ENCODE data around the gene SLCO2B1. TPM values are rescaled to one million over a fixed set of nuclear protein-coding genes. Genes with fewer than 3 reads are reported as not detected.

The SLCO2B1 gene
- total and polyA plus RNA-seq, 4 experiments from 2014 or later, result 2.4 to 2.8 TPM; not detected in 2

DNA sequence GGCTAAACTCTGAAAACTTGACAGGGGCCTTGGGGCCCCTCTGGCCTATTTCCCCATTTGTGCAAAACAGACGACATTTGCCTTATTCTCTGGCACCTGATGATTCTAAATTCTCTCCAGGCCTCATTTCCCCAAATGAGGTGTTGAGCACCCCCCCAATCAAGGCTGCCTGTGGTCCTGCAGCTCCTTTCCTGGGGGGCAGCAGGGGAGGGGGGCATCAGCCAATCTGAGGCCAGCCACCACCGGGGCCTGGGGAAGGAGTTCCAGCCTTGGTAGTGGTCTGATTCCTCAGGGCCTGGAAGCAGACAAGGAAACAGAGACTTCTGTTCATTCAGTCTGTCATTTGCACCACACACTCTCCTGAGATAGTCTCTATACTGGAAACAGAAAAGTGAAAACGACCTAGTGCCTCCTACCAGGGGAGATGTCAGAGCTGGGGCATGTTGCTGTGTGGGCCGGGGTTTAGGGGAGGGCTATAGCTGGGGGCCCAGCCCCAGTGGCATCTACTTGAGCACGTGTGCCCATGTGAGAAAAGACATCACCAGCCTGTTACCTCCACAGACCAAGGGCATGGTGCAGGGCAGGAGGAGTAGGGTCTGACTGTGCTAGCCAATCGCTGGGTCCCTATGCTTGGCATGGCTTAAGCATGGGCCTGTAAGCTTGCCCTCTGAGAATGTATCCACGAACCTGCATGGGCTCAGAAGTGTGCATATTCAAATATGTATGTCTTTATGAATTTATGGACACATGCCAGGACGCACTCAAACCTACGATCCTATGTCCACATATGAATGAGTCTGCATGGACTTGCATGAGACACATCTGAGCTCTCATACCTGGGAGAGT is 87.9 kb downstream of the SLCO2B1 start:
- peak overlapping the region in 4 of 8 donors; percentile 46 to 82 (median 69) for H3K4me3 Mint-ChIP-seq
- peaks cover 0 to 2% (median 0%) of the 10 kb centered on the region in 8 donors for H3K9me3 Mint-ChIP-seq
- ChIA-PET POLR2A (ENCODE audit: partially characterized antibody) (no interaction called here), CTCF (ENCODE audit: partially characterized antibody) (interaction anchor here (0.6 to 17.1 kb wide), 5 partner anchors 10 to 96 kb away, joined by 3 to 567 read pairs (median 29); no protein-coding TSS in a partner anchor)
- H3K27me3 ChIP-seq (ENCODE audit: insufficient read depth, low read length), result peaks cover 16% of the 10 kb centered on the region
- intact Hi-C loops (cut with micrococcal nuclease), result no loop called here
- H3K27me3 Mint-ChIP-seq, result peaks cover 26% of the 10 kb centered on the region in 2 donors
- peaks cover 14% of the 10 kb centered on the region for H3K4me1 ChIP-seq (ENCODE audit: insufficient read depth, low read length)
- no peak for DNase-seq
- no peak overlapping the region for H3K4me3 ChIP-seq (ENCODE audit: low read length in 2 of 2)
- no peaks in the 10 kb centered on the region for H3K36me3 Mint-ChIP-seq
- H3K27ac ChIP-seq (ENCODE audit: low read depth, low read length), result no peak overlapping the region
- H3K4me1 Mint-ChIP-seq, result peaks cover 1 to 16% (median 5%) of the 10 kb centered on the region in 4 donors
- H3K9me3 ChIP-seq (ENCODE audit: control insufficient read depth in 1 of 2, low read length in 2 of 2), result no peaks in the 10 kb centered on the region
- H3K27ac Mint-ChIP-seq, result peak overlapping the region in 1 of 7 donors; percentile 49
- H3K36me3 ChIP-seq (ENCODE audit: insufficient read depth, low read length), result no peaks in the 10 kb centered on the region

GRCh38 chr11:75239531-75240290 is 88.8 kb downstream of the SLCO2B1 start:
- peaks cover 14% of the 10 kb centered on the region for H3K4me1 ChIP-seq (ENCODE audit: insufficient read depth, low read length)
- no peak overlapping the region for H3K27ac ChIP-seq (ENCODE audit: low read depth, low read length)
- H3K4me3 ChIP-seq (ENCODE audit: low read length in 2 of 2), result peak overlapping the region in 1 of 2 donors; percentile 34
- ChIA-PET POLR2A (ENCODE audit: partially characterized antibody) (interaction anchor here (3.2 kb wide), 1 partner anchor 99 kb away, joined by 20 read pairs; no protein-coding TSS in a partner anchor), CTCF (ENCODE audit: partially characterized antibody) (interaction anchor here (0.6 to 17.1 kb wide), 6 partner anchors 9 to 97 kb away, joined by 3 to 567 read pairs (median 20); no protein-coding TSS in a partner anchor)
- Mint-ChIP-seq H3K4me3 (peak overlapping the region; percentile 59 to 82 (median 76)), H3K27ac (peak overlapping the region in 2 of 7 donors; percentile 48 to 49), H3K36me3 (no peaks in the 10 kb centered on the region), H3K9me3 (no peaks in the 10 kb centered on the region), H3K27me3 (peaks cover 26 to 27% of the 10 kb centered on the region in 2 donors), H3K4me1 (peaks cover 1 to 16% (median 5%) of the 10 kb centered on the region in 4 donors)
- DNase-seq, result no peak
- peaks cover 16% of the 10 kb centered on the region for H3K27me3 ChIP-seq (ENCODE audit: insufficient read depth, low read length)
- H3K9me3 ChIP-seq (ENCODE audit: control insufficient read depth in 1 of 2, low read length in 2 of 2), result no peaks in the 10 kb centered on the region
- intact Hi-C loops (cut with micrococcal nuclease), result loop anchor here (2.0 to 5.0 kb wide), 2 partner anchors 38 to 311 kb away; no protein-coding TSS in a partner anchor
- no peaks in the 10 kb centered on the region for H3K36me3 ChIP-seq (ENCODE audit: insufficient read depth, low read length)

DNA sequence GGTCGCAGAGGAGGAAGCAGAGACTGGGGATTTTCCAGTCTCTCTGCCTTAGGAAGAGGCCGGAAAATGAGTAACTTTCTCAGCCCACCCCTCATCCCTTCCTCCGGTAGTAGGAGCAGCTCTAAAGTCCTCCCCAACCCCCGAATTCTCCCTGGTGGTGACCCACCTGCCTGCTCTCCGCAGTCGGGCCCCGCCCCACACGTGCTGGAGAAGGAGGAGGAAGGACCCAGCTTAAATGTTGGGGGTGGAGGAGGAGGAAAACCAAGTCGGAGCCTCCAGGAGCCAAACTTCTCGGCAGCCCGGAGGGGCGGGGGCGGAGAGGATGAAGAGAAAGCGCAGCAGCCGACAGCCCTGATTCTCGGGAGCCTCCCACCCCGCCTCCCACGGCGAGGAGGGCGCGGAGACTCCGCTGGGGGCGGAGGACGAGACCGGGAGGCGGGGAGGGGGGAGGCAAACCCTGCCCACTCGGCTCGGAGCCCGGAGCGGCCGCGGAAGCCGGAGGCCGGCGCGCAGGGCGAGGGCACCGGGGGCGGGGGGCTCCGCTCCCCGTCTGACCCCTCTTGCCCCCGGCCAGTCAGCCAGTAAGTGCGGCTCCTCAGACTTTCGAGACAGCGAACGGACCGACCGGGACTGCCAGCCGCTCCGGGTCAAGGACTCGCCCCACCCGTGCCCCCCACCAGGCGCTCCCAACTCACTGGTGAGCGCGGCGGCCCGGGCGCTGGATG is 89.6 kb downstream of the SLCO2B1 start, which contains the start of gene TPBGL:
Gene TPBGL (plus strand): TSS at position 464 of the 725 bp plus-strand sequence. CDS start 276 bp downstream, outside the sequence.
- no peak within 1 kb of the TSS for H3K27ac ChIP-seq (ENCODE audit: low read depth, low read length)
- Mint-ChIP-seq H3K4me1 (peaks cover 1 to 16% (median 5%) of the 10 kb centered on the region in 4 donors), H3K36me3 (no peaks in the 10 kb centered on the region), H3K27me3 (peaks cover 25 to 27% of the 10 kb centered on the region in 2 donors), H3K4me3 (peak within 1 kb of the TSS; percentile 59 to 82 (median 76)), H3K27ac (peak within 1 kb of the TSS in 2 of 7 donors; percentile 48 to 49), H3K9me3 (no peaks in the 10 kb centered on the region)
- H3K9me3 ChIP-seq (ENCODE audit: control insufficient read depth in 1 of 2, low read length in 2 of 2), result no peaks in the 10 kb centered on the region
- peak within 1 kb of the TSS in 1 of 2 donors; percentile 47 for H3K4me3 ChIP-seq (ENCODE audit: low read length in 2 of 2)
- POLR2A ChIA-PET (ENCODE audit: partially characterized antibody), result interaction anchor here (1.1 to 3.2 kb wide), 6 partner anchors 10 to 100 kb away, joined by 4 to 25 read pairs (median 9); no protein-coding TSS in a partner anchor
- peaks cover 16% of the 10 kb centered on the region for H3K27me3 ChIP-seq (ENCODE audit: insufficient read depth, low read length)
- intact Hi-C loops (cut with micrococcal nuclease), result loop anchor here (1.0 to 5.0 kb wide), 3 partner anchors 37 to 312 kb away; no protein-coding TSS in a partner anchor
- CTCF ChIA-PET (ENCODE audit: partially characterized antibody), result interaction anchor here (0.8 to 17.1 kb wide), 10 partner anchors 7 to 220 kb away, joined by 3 to 567 read pairs (median 4); no protein-coding TSS in a partner anchor
- no peak for DNase-seq
- no peaks in the 10 kb centered on the region for H3K36me3 ChIP-seq (ENCODE audit: insufficient read depth, low read length)
- H3K4me1 ChIP-seq (ENCODE audit: insufficient read depth, low read length), result peaks cover 14% of the 10 kb centered on the region

DNA sequence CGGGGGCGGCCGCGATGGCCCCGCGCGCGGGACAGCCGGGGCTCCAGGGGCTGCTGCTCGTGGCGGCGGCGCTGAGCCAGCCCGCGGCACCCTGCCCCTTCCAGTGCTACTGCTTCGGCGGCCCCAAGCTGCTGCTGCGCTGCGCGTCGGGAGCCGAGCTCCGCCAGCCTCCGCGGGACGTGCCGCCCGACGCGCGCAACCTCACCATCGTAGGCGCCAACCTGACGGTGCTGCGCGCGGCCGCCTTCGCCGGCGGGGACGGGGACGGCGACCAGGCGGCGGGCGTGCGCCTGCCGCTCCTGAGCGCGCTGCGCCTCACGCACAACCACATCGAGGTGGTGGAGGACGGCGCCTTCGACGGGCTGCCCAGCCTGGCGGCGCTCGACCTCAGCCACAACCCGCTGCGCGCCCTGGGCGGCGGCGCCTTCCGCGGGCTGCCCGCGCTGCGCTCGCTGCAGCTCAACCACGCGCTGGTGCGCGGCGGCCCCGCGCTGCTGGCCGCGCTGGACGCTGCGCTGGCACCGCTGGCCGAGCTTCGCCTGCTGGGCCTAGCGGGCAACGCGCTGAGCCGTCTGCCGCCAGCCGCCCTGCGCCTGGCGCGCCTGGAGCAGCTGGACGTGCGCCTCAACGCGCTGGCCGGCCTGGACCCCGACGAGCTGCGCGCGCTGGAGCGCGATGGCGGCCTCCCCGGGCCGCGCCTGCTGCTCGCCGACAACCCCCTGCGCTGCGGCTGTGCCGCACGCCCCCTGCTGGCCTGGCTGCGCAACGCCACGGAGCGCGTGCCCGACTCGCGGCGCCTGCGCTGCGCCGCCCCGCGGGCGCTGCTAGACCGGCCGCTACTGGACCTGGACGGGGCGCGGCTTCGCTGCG is 90.4 kb downstream of the SLCO2B1 start:
- Mint-ChIP-seq H3K4me3 (peak overlapping the region in 7 of 8 donors; percentile 67 to 82 (median 73)), H3K27ac (peak overlapping the region in 1 of 7 donors; percentile 87), H3K9me3 (no peaks in the 10 kb centered on the region), H3K4me1 (peaks cover 1 to 16% (median 5%) of the 10 kb centered on the region in 4 donors), H3K36me3 (no peaks in the 10 kb centered on the region), H3K27me3 (peaks cover 24 to 27% of the 10 kb centered on the region in 2 donors)
- no peak overlapping the region for H3K27ac ChIP-seq (ENCODE audit: low read depth, low read length)
- peaks cover 16% of the 10 kb centered on the region for H3K27me3 ChIP-seq (ENCODE audit: insufficient read depth, low read length)
- peaks cover 14% of the 10 kb centered on the region for H3K4me1 ChIP-seq (ENCODE audit: insufficient read depth, low read length)
- intact Hi-C loops (cut with micrococcal nuclease), result loop anchor here (1.0 to 5.0 kb wide), 3 partner anchors 36 to 312 kb away; no protein-coding TSS in a partner anchor
- H3K9me3 ChIP-seq (ENCODE audit: control insufficient read depth in 1 of 2, low read length in 2 of 2), result no peaks in the 10 kb centered on the region
- CTCF ChIA-PET (ENCODE audit: partially characterized antibody), result interaction anchor here (0.7 to 17.1 kb wide), 21 partner anchors 8 to 311 kb away, joined by 3 to 567 read pairs (median 4); no protein-coding TSS in a partner anchor
- no peaks in the 10 kb centered on the region for H3K36me3 ChIP-seq (ENCODE audit: insufficient read depth, low read length)
- H3K4me3 ChIP-seq (ENCODE audit: low read length in 2 of 2), result peak overlapping the region in 1 of 2 donors; percentile 47
- DNase-seq, result peak; percentile 76 to 90 (median 86)
- POLR2A ChIA-PET (ENCODE audit: partially characterized antibody), result interaction anchor here (1.0 to 3.2 kb wide), 12 partner anchors 10 to 292 kb away, joined by 3 to 25 read pairs (median 4); partner anchors contain the start of gene SPCS2

DNA sequence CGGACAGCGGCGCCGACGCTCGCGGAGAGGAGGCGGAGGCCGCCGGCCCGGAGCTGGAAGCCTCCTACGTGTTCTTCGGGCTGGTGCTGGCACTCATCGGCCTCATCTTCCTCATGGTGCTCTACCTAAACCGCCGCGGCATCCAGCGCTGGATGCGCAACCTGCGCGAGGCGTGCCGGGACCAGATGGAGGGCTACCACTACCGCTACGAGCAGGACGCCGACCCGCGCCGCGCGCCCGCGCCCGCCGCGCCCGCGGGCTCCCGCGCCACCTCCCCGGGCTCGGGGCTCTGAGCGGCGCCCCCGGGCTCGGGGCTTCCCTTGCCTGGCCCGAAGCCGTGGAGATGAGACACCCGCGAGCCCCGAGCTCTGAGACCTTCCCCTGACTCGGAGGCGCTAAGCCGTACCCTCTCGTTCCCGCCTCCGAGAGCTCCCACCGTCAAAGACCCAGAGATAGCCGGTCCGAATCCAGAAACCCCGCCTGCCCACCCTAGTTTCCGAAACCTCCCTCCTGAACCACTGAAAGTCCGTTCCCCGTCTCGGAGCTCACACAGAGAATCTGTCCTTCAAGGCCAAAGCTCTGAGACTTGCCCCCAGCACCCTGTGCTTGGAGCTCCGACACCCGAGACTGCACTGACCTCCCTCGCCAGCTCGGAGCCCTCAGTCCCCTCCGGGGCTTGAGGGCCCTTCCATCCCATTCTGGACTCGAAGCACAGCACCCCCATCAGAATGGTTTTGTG is 91.2 kb downstream of the SLCO2B1 start:
- Histone ChIP-seq H3K9me3 (ENCODE audit: control insufficient read depth in 1 of 2, low read length in 2 of 2) (no peaks in the 10 kb centered on the region), H3K4me3 (ENCODE audit: low read length in 2 of 2) (peak overlapping the region; percentile 3 to 47), H3K27me3 (ENCODE audit: insufficient read depth, low read length) (peaks cover 16% of the 10 kb centered on the region), H3K27ac (ENCODE audit: low read depth, low read length) (no peak overlapping the region), H3K36me3 (ENCODE audit: insufficient read depth, low read length) (no peaks in the 10 kb centered on the region), H3K4me1 (ENCODE audit: insufficient read depth, low read length) (peaks cover 14% of the 10 kb centered on the region)
- CTCF ChIA-PET (ENCODE audit: partially characterized antibody), result interaction anchor here (1.1 to 17.1 kb wide), 16 partner anchors 8 to 316 kb away, joined by 3 to 567 read pairs (median 6); no protein-coding TSS in a partner anchor
- no peaks in the 10 kb centered on the region for H3K9me3 Mint-ChIP-seq
- H3K36me3 Mint-ChIP-seq, result no peaks in the 10 kb centered on the region
- H3K4me1 Mint-ChIP-seq, result peaks cover 1 to 16% (median 5%) of the 10 kb centered on the region in 4 donors
- intact Hi-C loops (cut with micrococcal nuclease), result loop anchor here (1.0 to 5.0 kb wide), 3 partner anchors 35 to 313 kb away; no protein-coding TSS in a partner anchor
- DNase-seq, result no peak
- peak overlapping the region; percentile 70 to 82 (median 76) for H3K4me3 Mint-ChIP-seq
- H3K27me3 Mint-ChIP-seq, result peaks cover 21 to 27% of the 10 kb centered on the region in 2 donors
- H3K27ac Mint-ChIP-seq, result peak overlapping the region in 3 of 7 donors; percentile 23 to 87 (median 69)
- POLR2A ChIA-PET (ENCODE audit: partially characterized antibody), result interaction anchor here (0.7 to 3.2 kb wide), 12 partner anchors 11 to 293 kb away, joined by 3 to 25 read pairs (median 4); partner anchors contain the start of gene SPCS2
